ENCODE results near the gene ERVW-1.
A peak's percentile ranks its signal among the peaks of the same experiment; 100 is the strongest.

Gene ERVW-1

GRCh38 chr7:92423710-92424131 is 54.0 kb downstream of the ERVW-1 start:
- no peak for DNase-seq

- DNase-seq, result no peak
Observed at GRCh38 chr7:92422926-92423325, 54.8 kb downstream of the ERVW-1 start.

DNA sequence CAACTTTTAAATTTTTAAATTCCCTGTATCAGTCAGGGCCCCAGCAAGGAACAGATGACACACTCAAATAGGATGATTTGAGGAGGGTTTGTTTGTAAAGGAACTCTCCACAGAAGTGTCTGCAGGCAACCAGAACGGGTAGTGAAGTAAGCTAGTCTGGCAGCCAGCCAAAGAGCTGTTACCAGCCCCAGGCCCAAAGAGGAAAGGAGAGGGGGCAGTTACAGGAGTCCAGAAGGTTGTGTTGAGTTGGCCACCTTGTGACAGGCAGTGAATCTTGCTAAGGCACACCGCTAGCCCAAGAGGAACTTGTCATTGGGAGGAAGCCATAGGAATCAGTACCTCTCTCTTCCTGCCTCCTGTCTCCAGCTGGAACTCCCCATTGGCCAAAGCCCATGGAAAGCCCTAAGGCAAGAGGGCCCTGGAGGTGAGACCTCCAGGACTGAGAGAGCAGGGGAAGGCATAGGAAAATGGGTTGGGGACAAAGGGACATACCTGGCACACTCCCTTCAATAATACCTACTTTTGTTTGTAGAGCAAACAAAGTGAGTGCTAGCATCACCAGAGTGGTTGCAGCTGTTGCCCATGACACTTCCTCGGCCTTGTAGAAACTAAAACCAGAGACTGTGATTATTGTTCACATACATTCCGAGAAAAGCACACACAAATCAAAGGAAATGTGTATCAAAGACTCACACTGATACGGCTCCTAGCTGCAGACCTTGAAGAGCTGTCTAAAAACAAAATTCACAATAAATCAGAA is 55.9 kb downstream of the ERVW-1 start:
- DNase-seq, result peak; percentile 74 to 84
